ENCODE results near the gene IGSF21.
A peak's percentile ranks its signal among the peaks of the same experiment; 100 is the strongest.

- peak in 2 of 3 experiments; percentile 60 to 74; a peak in 3 of 4 replicates for TF ChIP-seq CTCF (IDR thresholded peaks at IDR 0.05; ENCODE audit: control extremely low read depth in 1 of 3, insufficient read depth in 1 of 3, low read depth in 1 of 3, low read length in 3 of 3)
- TF ChIP-seq POLR2A (IDR thresholded peaks at IDR 0.05; ENCODE audit: control extremely low read depth in 1 of 2, low read depth in 2 of 2, low read length in 2 of 2), result no peak
- no peak for TF ChIP-seq TAF1 (IDR thresholded peaks at IDR 0.05; ENCODE audit: low read depth, low read length)
- no peak for TF ChIP-seq TAF7 (optimal IDR thresholded peaks at IDR 0.05; ENCODE audit: borderline replicate concordance, low read depth, low read length)
- no peak for TF ChIP-seq EZH2 (IDR thresholded peaks at IDR 0.05; ENCODE audit: low read depth, low read length, severe bottlenecking)
- TF ChIP-seq PHF8 (conservative IDR thresholded peaks at IDR 0.05; ENCODE audit: low read depth, low read length), result no peak
- no peak for TF ChIP-seq POLR2AphosphoS5 (IDR thresholded peaks at IDR 0.05; ENCODE audit: low read depth, low read length)
- no peak for TF ChIP-seq GTF2F1 (IDR thresholded peaks at IDR 0.05; ENCODE audit: borderline replicate concordance, low read depth, low read length)
- TF ChIP-seq JUN (IDR thresholded peaks at IDR 0.05; ENCODE audit: low read depth, low read length), result no peak
- TF ChIP-seq, protein P1, sequence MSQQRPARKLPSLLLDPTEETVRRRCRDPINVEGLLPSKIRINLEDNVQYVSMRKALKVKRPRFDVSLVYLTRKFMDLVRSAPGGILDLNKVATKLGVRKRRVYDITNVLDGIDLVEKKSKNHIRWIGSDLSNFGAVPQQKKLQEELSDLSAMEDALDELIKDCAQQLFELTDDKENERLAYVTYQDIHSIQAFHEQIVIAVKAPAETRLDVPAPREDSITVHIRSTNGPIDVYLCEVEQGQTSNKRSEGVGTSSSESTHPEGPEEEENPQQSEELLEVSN (IDR thresholded peaks at IDR 0.05), result no peak
- TF ChIP-seq, protein P2, sequence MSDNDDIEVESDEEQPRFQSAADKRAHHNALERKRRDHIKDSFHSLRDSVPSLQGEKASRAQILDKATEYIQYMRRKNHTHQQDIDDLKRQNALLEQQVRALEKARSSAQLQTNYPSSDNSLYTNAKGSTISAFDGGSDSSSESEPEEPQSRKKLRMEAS (IDR thresholded peaks at IDR 0.05), result no peak
- TF ChIP-seq CBX8 (IDR thresholded peaks at IDR 0.05; ENCODE audit: borderline replicate concordance, low read depth, low read length), result no peak
- TF ChIP-seq ZNF274 (IDR thresholded peaks at IDR 0.05; ENCODE audit: borderline replicate concordance, extremely low read depth, low read length), result no peak
- no peak for TF ChIP-seq EP300 (IDR thresholded peaks at IDR 0.05; ENCODE audit: borderline replicate concordance in 1 of 2, low read depth in 2 of 2, low read length in 2 of 2)
Observed at GRCh38 chr1:18200136-18200717, 92.6 kb downstream of the IGSF21 start.
